Measurements from ENCODE around the gene NHERF2.

DNA sequence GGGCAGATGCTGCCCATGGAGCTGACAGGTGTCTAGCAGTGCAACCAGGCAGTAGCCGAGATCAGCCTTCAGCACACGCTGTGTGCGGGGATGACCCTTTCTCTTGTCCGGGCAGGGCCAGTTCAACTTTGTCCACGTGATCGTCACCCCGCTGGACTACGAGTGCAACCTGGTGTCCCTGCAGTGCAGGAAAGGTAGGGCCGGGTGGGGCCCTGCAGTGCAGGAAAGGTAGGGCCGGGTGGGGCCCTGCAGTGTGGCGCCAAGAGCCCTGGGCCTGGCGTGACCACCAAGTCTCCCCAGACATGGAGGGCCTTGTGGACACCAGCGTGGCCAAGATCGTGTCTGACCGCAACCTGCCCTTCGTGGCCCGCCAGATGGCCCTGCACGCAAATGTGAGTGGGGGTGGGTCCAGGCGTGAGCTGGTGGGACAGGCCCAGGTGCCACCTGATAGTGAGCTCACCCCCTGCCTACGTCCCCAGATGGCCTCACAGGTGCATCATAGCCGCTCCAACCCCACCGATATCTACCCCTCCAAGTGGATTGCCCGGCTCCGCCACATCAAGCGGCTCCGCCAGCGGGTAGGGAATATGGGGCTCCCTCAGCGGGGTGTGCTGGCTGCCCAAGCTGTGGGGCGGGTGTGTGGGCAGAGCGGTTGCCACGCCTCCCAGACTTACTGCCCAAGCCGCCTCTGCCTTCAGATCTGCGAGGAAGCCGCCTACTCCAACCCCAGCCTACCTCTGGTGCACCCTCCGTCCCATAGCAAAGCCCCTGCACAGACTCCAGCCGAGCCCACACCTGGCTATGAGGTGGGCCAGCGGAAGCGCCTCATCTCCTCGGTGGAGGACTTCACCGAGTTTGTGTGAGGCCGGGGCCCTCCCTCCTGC lies 61.3 kb downstream of the NHERF2 start:
- TF ChIP-seq, protein P1, sequence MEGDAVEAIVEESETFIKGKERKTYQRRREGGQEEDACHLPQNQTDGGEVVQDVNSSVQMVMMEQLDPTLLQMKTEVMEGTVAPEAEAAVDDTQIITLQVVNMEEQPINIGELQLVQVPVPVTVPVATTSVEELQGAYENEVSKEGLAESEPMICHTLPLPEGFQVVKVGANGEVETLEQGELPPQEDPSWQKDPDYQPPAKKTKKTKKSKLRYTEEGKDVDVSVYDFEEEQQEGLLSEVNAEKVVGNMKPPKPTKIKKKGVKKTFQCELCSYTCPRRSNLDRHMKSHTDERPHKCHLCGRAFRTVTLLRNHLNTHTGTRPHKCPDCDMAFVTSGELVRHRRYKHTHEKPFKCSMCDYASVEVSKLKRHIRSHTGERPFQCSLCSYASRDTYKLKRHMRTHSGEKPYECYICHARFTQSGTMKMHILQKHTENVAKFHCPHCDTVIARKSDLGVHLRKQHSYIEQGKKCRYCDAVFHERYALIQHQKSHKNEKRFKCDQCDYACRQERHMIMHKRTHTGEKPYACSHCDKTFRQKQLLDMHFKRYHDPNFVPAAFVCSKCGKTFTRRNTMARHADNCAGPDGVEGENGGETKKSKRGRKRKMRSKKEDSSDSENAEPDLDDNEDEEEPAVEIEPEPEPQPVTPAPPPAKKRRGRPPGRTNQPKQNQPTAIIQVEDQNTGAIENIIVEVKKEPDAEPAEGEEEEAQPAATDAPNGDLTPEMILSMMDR (conservative IDR thresholded peaks at IDR 0.05; ENCODE audit: low read depth, low read length): no peak
- no peak for TF ChIP-seq SMC3 (IDR thresholded peaks at IDR 0.05; ENCODE audit: low read depth, low read length)
- TF ChIP-seq POLR2A (IDR thresholded peaks at IDR 0.05; ENCODE audit: low read depth, low read length): no peak
- TF ChIP-seq RAD21 (IDR thresholded peaks at IDR 0.05; ENCODE audit: low read length): no peak
- TF ChIP-seq CEBPB (IDR thresholded peaks at IDR 0.05; ENCODE audit: low read depth, low read length): no peak
- no peak for TF ChIP-seq RFX5 (IDR thresholded peaks at IDR 0.05; ENCODE audit: low read depth, low read length)
- TF ChIP-seq, protein P2, sequence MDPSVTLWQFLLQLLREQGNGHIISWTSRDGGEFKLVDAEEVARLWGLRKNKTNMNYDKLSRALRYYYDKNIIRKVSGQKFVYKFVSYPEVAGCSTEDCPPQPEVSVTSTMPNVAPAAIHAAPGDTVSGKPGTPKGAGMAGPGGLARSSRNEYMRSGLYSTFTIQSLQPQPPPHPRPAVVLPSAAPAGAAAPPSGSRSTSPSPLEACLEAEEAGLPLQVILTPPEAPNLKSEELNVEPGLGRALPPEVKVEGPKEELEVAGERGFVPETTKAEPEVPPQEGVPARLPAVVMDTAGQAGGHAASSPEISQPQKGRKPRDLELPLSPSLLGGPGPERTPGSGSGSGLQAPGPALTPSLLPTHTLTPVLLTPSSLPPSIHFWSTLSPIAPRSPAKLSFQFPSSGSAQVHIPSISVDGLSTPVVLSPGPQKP (IDR thresholded peaks at IDR 0.05; ENCODE audit: borderline replicate concordance, low read depth, low read length): no peak
- no peak for TF ChIP-seq CHD1 (IDR thresholded peaks at IDR 0.05; ENCODE audit: low read depth, low read length)
- no peak for TF ChIP-seq MXI1 (IDR thresholded peaks at IDR 0.05; ENCODE audit: borderline replicate concordance, low read depth, low read length)
- TF ChIP-seq FOS (IDR thresholded peaks at IDR 0.05; ENCODE audit: low read depth, low read length): no peak
- TF ChIP-seq NFE2L2 (IDR thresholded peaks at IDR 0.05; ENCODE audit: low read depth, low read length): no peak
- TF ChIP-seq BHLHE40 (IDR thresholded peaks at IDR 0.05; ENCODE audit: low read depth, low read length): no peak
